TTC549 (cell line): Measurements from ENCODE around the gene ZNF502.
"Not testable (repeated sequence)": the region's sequence is repeated elsewhere in the genome, so short reads cannot be mapped to it uniquely, and the experiment has no call there.

Experiments
- FAIRE-seq: peaks from 2 replicates; lab custom pipeline; 2012; peaks lifted over from hg19 to GRCh38; lab: Jason Lieb, UNC

Gene ZNF502

DNA sequence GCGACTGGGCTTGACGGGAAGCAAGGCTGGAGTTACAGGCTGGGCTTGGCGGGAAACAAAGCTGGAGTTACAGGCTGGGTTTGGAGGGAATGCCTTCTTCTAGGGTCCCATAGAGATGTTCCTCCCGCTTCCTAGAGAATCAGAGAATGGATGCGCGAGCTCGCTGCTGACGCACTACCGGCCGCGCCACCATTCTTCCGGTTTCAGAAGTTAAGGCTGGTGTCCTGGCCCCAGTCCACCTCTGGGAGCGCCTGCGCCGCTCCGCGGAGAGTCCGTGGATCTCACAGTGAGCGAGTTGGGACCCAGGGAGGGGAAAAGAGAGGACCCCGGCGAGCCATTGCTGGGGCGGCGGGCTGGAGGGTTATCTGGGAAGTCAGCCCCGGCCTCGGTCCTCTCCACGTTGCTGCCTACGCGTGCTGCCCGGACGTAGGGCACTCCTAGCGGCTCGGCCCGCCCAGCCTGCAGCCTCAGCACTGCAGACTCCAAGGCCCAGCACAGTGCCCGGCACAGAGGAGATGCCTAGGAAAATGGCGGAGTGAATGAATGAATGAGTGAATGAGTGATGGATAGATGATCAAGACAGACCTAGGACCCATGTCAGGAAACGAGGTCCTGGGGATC, at the start of gene ZNF502:
TSS of gene ZNF502 (plus strand) at position 206 of the 621 bp plus-strand sequence. CDS start 7,602 bp downstream, outside the sequence.
- no peak for FAIRE-seq

DNA sequence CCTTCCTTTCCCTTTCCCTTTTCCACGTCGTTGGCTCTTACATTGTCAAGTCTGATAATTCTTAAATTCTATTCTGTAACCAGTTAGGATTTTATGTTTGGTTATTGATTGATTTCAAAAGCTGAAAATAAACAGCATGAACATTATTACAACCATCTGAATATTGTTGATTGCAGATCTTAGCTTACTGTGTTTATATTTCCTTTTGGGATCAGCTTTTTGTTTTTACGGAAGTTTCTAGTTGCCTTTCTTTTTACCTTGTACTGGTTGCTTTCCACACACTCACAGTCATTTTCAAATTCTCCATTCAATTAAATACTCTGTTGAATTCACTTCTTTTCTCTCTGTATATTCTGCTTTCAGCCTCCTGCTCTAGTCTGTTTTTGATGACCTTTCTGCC, 47.3 kb upstream of the ZNF502 start:
- FAIRE-seq: no peak

DNA sequence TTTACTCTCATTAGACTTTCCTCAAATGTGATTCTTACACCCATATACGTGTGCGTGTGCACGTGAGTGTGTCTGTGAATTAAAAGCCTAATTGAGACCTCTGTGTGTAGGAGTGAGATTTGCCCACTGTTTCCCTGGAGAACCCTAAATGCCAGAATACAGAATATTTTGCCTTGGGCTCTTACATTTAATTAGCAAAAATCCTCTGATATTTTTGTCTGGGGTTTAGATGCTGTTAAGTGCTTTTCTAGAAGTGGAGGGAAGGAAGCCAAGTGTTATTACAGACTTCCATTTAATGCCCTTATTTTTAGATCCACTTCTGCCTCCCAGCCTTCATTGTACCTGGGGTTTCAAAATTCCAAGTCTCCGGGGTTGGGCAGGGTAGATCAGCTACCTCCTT, 46.1 kb upstream of the ZNF502 start:
- no peak for FAIRE-seq

DNA sequence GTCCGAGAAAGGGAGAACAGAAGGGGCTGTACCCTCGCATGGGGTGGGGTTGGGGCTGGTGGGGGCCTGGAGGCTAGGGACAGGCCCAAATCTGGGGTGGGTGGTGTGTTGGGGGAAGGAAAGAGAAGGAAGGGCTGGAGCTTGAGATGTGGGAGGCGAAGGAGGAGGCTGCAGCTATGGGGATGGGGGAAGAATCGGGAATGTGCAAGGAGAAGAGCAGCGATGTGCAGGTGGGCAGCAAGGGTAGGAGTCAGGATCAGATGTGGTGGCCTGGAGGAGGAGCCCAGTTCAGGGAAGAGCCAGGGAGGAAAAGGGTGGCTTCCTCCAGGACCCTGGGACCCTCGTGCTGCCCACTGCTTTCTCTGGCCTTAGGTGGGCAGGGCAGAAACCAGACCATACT, 42.7 kb upstream of the ZNF502 start:
- FAIRE-seq: no peak

DNA sequence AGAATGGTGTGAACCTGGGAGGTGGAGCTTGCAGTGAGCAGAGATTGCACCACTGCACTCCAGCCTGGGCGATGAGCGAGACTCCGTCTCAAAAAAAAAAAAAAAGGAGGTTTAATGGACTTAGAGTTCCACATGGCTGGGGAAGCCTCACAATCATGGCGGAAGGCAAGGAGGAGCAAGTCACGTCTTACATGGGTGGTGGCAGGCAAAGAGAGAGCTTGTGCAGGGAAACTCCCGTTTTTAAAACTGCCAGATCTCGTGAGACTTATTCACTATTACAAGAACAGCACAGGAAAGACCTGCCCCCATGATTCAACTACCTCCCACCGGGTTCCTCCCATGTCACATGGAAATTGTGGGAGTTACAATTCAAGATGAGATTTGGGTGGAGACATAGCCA, 39.0 kb upstream of the ZNF502 start:
- not testable (repeated sequence) for FAIRE-seq

DNA sequence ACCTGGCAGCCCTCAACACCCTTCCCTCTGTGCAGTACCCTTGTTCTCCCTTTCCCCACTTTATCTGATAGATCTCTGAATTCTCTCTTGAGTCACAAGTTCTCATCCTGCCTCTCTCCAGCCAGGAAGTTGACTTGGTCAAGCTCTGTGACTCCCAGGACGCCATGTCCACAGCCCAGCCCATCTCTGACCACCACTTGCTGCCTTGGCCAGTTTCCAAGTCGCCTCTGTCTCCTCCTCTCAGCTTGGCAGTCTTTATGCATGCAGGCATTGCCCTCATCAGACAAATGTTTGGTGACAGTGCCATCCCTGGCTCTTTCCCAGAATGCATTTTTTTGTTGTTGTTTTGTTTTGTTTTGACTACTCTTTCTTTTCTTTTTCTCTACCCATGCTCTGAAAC, 38.2 kb upstream of the ZNF502 start:
- no peak for FAIRE-seq

DNA sequence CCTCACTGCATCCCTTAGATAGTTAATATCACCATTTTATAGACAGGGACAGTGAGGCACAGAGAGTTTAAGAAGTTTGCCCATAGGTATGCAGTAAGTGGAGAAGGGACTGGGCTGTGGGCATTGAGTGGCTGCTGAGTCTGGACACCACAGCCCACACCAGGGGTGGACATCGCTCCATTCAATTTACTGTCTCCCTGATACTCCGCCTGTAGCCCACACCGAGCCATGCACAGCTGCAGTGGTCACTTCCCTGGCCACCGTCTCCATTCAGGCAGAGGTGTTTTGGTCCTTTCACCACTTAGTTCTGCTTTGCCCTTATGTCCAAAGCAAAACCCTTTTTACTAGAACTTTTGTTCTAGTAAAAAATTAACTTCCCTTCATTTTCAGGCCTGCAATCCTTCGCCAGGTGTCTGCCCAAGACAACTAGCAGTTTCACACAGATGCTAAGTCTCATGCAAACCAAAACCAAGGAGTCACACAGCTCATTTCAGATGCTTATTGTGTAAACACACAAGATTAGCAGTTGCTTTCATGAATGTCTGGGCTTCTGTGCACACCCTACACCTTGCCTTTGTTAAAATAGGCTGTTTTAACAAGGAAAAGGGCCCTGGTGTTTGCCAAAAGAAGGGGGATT, 33.9 kb upstream of the ZNF502 start:
- FAIRE-seq: no peak

DNA sequence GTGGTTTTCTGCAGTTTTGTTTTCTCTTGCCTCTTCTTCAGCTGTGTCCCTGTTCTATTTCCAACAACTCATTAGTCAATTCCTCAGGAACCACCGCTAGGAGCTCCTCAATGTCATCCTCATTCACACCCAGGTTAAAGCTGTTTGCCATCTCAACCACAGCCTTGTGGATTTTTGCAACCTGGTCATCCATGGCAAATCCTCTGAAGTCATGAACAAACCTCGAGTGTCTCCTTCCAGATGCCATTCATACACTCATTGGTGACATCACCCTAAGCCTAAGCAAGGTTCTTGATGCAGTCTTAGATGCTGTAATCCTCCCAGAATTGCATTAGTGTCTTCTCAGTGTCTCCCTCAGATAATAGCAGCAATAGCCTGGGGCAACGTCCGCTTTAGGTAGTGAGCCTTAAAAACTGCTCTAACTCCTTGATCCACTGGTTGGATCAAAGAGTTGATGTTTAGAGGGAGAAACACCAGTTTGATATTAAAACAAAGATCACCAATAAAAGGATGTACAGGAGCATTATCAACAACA, 31.5 kb upstream of the ZNF502 start:
- FAIRE-seq: no peak

DNA sequence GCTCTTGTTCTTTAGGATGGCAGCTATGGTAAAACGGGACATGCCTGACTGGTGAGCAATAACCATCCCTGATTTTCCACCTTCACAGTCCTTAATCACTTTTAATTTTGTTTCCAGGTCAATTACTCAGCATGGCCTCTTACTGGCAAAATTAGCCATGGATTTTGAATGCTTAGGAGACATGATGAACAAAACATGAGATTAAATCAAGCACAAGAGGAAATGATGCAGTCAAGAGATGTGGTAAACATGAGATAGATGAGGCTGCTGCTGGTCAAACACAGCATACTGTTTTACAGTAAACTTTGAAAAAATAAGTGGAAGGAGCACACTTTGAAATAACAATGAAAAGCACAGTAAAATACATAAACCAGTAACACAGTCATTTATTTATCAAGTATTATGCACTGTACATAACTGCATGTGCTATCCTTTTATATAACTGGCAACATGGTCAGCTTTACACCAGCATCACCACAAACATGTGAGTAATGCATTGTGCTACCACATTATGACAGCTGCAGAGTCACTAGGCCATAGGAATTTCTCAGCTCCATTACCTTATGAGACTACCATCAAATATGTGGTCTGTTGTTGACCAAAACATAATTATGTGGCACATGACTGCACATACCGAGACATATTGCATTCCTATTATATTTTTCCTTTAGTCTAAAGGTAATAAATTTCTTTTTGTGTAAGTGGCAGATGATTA, 30.1 kb upstream of the ZNF502 start:
- no peak for FAIRE-seq

DNA sequence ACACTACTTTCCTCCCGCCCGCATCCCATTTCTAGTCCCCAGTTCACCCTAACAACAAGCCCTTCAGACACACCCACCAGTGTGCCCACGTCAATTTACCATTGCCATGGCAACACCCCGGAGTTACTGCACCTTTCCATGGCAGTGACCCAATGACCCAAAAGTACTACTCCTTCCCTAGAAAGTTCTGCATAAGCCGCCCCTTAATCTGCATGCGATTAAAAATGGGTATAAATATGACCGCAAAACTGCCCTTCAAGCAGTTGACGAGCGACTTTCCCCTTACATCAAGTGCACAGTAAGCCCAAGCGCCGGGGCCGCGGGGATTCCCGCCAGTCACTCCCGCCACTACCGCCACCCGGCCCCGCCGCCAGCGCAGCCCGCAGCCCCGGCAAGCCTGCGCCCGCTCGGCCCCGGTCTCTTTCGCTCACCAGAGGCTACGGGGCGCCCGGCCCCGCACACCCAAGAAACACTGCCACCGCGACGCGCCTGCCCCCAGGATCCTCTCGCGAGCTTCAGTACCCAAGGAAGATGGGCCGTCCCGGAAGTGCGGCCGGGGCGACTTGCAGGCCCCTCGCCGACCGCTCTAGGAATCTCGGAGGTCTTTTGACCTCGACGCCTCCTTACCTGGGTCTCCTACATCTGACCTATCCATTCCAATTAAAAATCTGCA, 27.2 kb upstream of the ZNF502 start:
- FAIRE-seq: no peak

DNA sequence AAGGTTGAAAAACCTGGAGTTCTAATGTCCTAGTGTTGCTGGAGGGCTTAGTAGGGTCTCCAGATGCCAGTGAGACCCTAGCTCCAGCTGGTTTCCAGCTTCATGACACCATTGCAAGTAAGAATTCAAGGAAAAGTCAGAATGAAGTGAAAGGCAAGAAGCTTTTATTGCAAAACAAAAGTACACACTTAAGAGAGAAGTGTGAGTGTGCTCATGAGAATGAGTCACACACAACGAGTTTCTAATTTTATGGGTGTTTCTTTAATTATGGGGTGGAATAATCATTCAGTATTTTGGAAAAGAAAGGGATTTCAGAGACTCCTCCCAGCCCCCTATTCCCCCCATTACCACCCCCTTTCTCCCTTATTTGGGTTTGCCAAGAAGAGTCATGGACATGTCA, 24.6 kb upstream of the ZNF502 start:
- FAIRE-seq: no peak

DNA sequence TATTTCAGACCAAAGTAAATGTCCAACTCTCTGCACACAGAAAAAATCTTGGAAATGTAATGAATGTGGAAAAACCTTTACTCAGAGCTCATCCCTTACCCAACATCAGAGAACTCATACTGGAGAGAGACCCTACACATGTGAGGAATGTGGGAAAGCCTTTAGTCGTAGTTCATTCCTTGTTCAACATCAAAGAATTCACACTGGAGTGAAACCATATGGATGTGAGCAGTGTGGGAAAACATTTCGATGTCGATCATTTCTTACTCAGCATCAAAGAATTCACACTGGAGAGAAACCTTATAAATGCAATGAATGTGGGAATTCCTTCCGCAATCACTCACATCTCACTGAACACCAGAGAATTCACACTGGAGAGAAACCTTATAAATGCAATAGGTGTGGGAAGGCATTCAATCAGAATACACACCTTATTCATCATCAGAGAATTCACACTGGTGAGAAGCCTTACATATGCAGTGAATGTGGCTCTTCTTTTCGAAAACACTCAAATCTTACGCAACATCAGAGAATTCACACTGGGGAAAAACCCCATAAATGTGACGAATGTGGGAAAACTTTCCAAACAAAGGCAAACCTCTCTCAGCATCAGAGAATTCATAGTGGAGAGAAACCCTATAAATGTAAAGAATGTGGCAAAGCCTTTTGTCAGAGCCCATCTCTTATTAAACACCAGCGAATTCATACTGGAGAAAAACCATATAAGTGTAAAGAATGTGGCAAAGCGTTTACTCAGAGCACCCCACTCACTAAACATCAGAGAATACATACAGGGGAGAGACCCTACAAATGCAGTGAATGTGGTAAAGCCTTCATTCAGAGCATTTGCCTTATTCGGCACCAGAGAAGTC, 9.0 kb downstream of the ZNF502 start:
- no peak for FAIRE-seq

DNA sequence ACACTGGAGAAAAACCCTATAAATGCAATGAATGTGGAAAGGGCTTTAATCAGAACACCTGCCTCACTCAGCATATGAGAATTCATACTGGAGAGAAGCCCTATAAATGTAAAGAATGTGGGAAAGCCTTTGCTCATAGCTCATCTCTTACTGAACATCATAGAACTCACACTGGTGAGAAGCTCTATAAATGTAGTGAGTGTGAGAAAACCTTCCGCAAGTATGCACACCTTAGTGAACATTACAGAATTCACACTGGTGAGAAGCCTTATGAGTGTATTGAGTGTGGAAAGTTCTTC, 9.6 kb downstream of the ZNF502 start:
- no peak for FAIRE-seq

DNA sequence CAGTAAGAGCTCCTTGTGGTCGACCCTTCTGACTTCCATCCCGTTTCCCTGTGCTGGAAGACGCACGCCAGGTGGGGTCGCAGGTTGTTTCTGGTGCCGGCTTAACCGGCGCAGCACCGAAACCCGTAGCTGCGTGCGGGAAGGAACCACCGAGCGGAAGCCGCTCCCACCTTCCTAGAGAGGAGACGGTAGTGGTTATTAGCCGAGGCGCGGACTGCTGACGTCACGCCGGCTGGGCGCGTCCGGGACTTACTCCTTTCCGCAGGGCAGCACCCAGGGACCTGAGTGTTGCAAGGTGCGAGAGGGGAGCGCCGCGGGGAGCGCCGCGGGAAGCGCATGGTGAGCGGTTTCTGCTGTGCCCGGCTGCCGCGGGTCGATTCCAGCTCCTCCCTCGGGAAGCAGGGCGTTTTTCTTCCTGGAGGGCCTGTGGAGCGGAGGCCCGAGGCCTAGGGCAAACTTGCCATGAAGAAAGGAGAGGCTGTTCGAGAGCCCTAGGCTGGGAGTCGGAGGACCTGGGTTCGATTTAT, 17.0 kb downstream of the ZNF502 start, which contains the start of gene ZNF501:
TSS of gene ZNF501 (plus strand) at position 252 of the 527 bp plus-strand sequence. CDS start 4,787 bp downstream, outside the sequence.
- no peak for FAIRE-seq

DNA sequence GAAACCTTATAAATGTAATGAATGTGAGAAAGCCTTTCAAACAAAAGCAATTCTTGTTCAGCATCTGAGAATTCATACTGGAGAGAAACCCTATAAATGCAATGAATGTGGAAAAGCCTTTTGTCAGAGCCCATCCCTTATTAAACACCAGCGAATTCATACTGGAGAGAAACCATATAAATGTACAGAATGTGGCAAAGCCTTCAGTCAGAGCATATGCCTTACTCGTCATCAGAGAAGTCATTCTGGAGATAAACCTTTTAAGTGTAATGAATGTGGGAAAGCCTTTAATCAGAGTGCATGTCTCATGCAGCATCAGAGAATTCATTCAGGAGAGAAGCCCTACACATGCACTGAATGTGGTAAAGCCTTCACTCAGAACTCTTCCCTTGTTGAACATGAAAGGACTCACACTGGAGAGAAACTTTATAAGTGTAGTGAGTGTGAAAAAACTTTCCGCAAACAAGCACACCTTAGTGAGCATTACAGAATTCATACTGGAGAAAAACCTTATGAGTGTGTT, 22.2 kb downstream of the ZNF502 start:
- FAIRE-seq: no peak

DNA sequence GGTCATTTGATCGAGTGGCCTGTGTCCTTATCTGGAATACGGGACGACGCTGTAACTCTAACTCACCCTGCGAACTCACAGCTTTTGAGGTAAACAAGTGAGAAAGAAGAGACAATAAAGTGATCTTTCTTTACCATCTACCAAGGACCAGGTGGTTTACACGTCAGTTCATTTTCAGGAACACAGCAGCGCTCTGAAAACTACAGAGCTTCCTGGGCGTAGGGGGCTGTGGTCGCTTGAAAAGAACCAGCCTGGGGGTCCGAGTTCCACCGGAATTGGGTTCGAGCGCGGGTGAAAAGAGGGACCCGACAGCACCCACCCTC, 48.6 kb downstream of the ZNF502 start:
- no peak for FAIRE-seq

DNA sequence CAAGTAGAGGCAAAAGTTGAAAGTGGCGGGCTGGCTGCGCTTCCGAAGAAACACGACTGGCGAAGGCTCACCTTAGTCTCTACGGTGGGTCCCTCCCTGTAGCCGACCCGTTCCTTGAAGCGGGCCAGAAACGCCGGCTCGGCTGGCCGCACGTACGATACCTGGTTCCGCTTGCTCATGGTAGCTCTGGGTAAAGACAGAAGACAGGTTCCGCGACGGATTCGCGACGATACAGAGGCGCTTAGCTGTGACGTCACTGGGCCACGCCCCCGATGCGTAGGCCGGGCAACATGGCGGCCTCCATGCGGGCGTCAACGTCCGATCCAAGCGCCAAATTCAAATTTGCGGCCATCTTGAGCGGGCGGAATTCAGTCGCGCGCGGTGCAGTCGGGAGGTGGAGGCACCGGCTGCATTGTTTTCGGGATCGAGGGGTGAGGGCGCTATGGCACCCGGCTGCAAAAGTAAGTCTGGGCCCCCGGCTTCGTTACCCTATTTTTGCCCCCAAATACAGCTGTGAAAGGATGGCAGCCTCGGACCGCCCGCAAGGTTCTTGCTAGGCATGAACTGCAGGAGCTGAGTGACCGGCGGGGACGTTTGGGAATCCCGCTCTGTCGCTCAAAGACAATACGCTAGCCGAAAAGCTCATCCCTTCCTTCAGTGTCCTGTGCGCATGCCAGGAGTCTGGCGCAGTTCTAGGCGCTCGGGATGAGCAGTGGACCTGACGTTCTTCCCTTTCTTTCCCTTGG, 49.1 kb downstream of the ZNF502 start, which contains the start of the genes KIAA1143 and KIF15:
TSS of gene KIAA1143 (minus strand) at position 196 of the 746 bp plus-strand sequence. CDS start at position 179, 17 bp downstream.
TSS of gene KIF15 (plus strand) at position 371 of the 746 bp plus-strand sequence. CDS start at position 443, 72 bp downstream.
- no peak for FAIRE-seq

DNA sequence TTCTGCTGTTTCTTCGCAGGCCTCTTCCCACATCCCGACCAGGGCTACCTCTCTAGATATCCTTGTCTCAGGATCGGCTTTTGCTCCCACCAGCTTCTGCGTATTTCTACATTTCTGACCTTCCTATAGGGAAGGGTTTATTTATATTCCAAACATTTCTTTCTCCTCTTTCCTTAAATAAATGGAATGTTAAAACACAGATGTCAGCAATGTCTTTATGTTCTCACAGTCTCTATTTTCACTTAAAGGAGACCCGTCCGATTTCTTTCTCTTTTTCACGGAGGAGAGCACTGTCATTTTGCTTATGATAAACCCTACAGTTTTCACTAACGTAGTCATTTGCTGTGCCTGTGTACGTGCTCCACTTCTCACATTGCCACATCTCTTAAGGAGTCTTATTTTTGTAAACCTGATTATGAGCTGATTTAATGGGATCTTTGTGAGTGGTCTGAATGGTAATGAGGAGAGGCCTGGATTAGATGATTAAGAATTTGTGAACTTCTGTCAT, 49.8 kb downstream of the ZNF502 start:
- FAIRE-seq: no peak

DNA sequence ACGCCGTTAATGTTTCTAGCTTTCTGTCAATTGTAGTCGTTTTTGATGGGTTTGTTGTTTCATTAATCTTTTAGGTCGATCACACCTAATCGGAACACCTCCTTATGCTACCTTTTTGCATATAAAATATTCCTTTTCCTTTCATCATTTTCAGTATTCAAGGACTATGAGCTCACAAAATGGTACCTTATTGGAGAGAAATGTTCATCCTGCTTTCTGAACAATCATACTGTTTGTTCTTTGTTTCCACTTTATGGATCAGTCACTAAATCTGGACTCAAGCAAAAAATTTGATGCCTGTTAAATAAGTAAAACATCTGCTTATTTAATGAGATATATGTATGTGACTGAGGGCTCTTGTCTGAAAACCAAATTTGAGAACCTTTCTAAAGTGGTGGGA, 50.2 kb downstream of the ZNF502 start:
- FAIRE-seq: no peak

DNA sequence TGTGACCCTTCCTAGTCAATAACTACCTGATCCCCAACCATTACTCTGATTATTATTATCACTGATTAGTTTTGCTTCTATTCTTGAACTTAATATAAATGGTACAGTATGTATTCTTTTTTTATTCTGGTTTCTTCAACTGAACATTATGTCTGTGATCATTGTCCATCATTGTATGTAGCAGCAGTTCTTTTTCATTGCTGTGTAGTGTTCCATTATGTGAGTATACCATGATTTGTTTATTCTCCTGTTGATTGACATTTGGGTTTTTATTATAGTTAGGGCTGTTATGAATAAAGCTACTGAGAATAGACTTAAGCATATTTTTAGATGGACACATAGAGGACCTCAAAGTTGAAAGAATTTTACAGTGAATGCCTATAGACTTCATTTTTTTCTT, 51.8 kb downstream of the ZNF502 start:
- no peak for FAIRE-seq
